Bronchial epithelial cell (primary cell): Measurements from ENCODE around the gene SLC39A11. TPM values are rescaled to one million over a fixed set of nuclear protein-coding genes. Genes with fewer than 3 reads are reported as not detected.

Source experiments
- DNase-seq: peaks from one replicate; pipeline ENCODE4 v3.0.0-alpha.2; 2010; ENCODE audit warnings: low read depth
- FAIRE-seq: peaks from 2 replicates; lab custom pipeline; 2011; peaks lifted over from hg19 to GRCh38; lab: Jason Lieb, UNC
- H3K27me3 ChIP-seq: 2 replicates; pipeline ENCODE4 v1.5.1; 2011; ENCODE audit warnings: low read length; ENCODE audit not compliant: control insufficient read depth, insufficient read depth
- H3K36me3 ChIP-seq: 2 replicates; pipeline ENCODE4 v1.5.1; 2011; ENCODE audit warnings: low read length; ENCODE audit not compliant: control insufficient read depth, insufficient read depth
- H3K4me3 ChIP-seq: 2 replicates; pipeline ENCODE4 v1.5.1; 2011; ENCODE audit warnings: mild to moderate bottlenecking, low read depth, low read length, control low read depth
- CTCF ChIP-seq: IDR thresholded peaks from 2 replicates; pipeline ENCODE4 v1.5.1; 2011; ENCODE audit warnings: mild to moderate bottlenecking, moderate library complexity, low read length, control low read depth, inconsistent platforms; ENCODE audit not compliant: insufficient read depth, severe bottlenecking
- total RNA-seq: library from RNA; depleted of rRNA; stranded (reverse); fragments of >200 nt; gene quantifications from 2 replicates; pipeline ENCODE4 v1.2.1, GENCODE V29; 2014

The SLC39A11 gene
- total RNA-seq, 1 donor from 2014 or later, result 23.4 TPM

GRCh38 chr17:72954579-72954978 lies 137.9 kb downstream of the SLC39A11 start:
- TF ChIP-seq CTCF, result no peak
- Histone ChIP-seq H3K4me3 (no peak overlapping the region), H3K27me3 (no peaks in the 10 kb centered on the region), H3K36me3 (no peaks in the 10 kb centered on the region)
- no peak for DNase-seq
- FAIRE-seq, result no peak

- FAIRE-seq (no peak), DNase-seq (peak; percentile 8)
- TF ChIP-seq CTCF, result no peak
- Histone ChIP-seq H3K27me3 (no peaks in the 10 kb centered on the region), H3K4me3 (no peak overlapping the region), H3K36me3 (no peaks in the 10 kb centered on the region)
Observed at GRCh38 chr17:72953621-72954020, 138.9 kb downstream of the SLC39A11 start.

GRCh38 chr17:72952641-72953315 lies 139.7 kb downstream of the SLC39A11 start:
- no peaks in the 10 kb centered on the region for H3K27me3 ChIP-seq
- H3K4me3 ChIP-seq, result no peak overlapping the region
- no peaks in the 10 kb centered on the region for H3K36me3 ChIP-seq
- no peak for DNase-seq
- FAIRE-seq, result no peak
- TF ChIP-seq CTCF, result no peak

- TF ChIP-seq CTCF, result no peak
- no peaks in the 10 kb centered on the region for H3K27me3 ChIP-seq
- H3K4me3 ChIP-seq, result no peak overlapping the region
- FAIRE-seq, result peak; percentile 55
- no peak for DNase-seq
- no peaks in the 10 kb centered on the region for H3K36me3 ChIP-seq
Observed at GRCh38 chr17:72952220-72952619, 140.3 kb downstream of the SLC39A11 start.

GRCh38 chr17:72950242-72950931 lies 142.1 kb downstream of the SLC39A11 start:
- Histone ChIP-seq H3K4me3 (no peak overlapping the region), H3K36me3 (no peaks in the 10 kb centered on the region), H3K27me3 (no peaks in the 10 kb centered on the region)
- DNase-seq (no peak), FAIRE-seq (no peak)
- TF ChIP-seq CTCF, result no peak
